Omental fat pad (tissue), 4 donors: ENCODE measurements around the gene DENND1A. TPM values are rescaled to one million over a fixed set of nuclear protein-coding genes. Genes with fewer than 3 reads are reported as not detected.

ENCODE experiments used
- ATAC-seq: fragments of 150-250 bp; one replicate; pipeline ENCODE4 v1.9.1; 2016; ENCODE audit warnings: mild to moderate bottlenecking, moderate library complexity; ENCODE audit not compliant: low FRiP score
- DNase-seq: peaks from one replicate; pipeline ENCODE4 v3.0.0-alpha.2; 2019; ENCODE audit warnings: low spot score
- total RNA-seq, 4 donors: library from RNA; depleted of rRNA; stranded (reverse); fragments of >200 nt; gene quantifications; one replicate each; pipeline ENCODE4 v1.1.0, GENCODE V29; 2016
- TF ChIP-seq, protein P1 (sequence below), 3 donors: fragments of 450-650 bp; IDR thresholded peaks; one replicate each; pipeline ENCODE4 v1.5.1; 2016 to 2017; ENCODE audit warnings: antibody characterized with exemption in 3 of 3, mild to moderate bottlenecking in 3 of 3, moderate library complexity in 2 of 3

The DENND1A gene
- total RNA-seq, 4 donors from 2014 or later = 15.2 to 22.8 (median 20.7) TPM

DNA sequence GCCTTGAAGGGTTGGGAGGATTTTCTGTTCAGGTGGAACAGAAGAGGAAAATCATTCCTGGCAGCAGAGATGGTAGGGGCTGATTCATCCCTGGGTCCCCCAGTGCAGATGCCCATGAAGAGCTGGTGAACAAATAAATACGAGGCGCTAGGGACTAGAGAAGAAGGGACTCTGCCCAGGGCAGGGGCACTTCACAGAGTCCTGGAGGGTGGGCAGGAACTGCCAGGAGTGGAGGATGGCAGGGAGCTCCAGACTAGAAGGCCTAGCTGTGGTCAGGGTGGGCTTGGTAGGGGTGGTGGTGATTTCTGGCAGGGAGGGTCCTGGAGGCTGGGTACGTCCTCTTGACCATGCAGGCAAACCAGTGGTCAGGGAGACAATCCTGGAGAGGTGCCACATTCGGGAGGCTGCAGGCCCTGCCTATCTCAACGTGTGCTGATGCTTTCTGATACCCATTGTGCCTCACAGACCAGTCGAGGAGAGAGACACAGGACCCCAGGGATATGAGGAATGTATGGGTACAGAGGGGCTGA lies 504.0 kb downstream of the DENND1A start:
- no peak for DNase-seq
- ATAC-seq = no peak
- TF ChIP-seq, protein P1, sequence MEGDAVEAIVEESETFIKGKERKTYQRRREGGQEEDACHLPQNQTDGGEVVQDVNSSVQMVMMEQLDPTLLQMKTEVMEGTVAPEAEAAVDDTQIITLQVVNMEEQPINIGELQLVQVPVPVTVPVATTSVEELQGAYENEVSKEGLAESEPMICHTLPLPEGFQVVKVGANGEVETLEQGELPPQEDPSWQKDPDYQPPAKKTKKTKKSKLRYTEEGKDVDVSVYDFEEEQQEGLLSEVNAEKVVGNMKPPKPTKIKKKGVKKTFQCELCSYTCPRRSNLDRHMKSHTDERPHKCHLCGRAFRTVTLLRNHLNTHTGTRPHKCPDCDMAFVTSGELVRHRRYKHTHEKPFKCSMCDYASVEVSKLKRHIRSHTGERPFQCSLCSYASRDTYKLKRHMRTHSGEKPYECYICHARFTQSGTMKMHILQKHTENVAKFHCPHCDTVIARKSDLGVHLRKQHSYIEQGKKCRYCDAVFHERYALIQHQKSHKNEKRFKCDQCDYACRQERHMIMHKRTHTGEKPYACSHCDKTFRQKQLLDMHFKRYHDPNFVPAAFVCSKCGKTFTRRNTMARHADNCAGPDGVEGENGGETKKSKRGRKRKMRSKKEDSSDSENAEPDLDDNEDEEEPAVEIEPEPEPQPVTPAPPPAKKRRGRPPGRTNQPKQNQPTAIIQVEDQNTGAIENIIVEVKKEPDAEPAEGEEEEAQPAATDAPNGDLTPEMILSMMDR (IDR thresholded peaks at IDR 0.05) = no peak

DNA sequence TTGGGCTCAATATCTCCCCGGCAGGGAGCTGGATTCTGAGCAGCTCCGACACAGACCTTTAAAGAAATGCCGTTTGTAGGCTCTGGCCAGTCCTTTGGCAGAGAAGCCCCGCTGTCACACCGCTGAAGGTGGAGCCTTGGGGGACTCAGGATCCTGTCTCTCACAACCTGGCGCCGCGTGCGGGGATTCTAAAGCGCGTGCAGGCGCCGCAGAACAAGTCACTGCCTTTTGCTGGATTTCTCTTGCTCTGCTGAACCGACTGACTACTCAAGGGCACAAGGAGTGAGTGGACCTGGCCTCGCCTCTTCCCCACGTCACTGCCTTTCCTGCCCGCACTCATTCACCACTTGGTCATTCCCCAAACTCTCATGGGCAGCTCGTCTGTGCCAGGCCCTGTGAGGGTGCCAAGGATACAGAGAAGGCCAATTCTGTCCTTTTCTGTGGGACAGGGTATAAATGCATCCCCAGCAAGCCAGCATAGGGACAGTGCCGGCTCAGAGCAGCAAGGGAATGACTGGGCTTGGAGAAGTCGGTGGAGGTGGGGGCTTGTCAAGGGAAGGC lies 504.6 kb downstream of the DENND1A start:
- ATAC-seq = no peak
- no peak for DNase-seq
- TF ChIP-seq, protein P1 (IDR thresholded peaks at IDR 0.05) = no peak

DNA sequence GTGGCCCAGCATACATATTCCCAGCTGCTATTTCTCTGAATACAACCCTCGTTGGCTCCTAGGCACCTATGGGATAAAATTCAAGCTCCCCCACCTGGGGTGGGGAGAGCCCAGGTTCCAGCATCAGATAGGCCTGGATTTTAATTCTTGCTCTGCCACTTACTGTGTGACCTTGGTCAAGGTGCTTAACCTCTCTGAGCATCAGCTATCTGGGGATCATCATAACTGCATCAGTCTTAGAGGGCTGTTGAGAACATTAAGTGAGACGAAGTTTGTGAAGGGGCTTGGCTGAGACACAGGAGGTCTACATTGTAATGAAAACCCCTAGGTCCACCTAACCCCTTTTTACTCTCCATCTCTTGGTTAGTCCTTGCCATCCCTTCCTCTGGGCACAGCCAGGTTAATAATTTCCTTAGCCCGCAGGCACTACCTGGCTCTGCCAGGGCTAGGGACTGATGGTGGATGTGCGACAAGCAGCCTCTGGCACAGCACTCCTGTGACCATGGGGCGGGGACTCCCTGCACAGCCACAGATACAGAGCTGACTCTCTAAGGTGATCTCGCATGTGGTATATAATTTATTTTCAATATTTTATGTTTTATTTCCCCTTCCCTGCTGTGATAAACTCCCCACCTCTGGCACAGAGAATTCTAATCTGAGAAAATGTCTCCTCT lies 505.2 kb downstream of the DENND1A start:
- TF ChIP-seq, protein P1 (IDR thresholded peaks at IDR 0.05) = no peak
- DNase-seq (no peak), ATAC-seq (no peak)

DNA sequence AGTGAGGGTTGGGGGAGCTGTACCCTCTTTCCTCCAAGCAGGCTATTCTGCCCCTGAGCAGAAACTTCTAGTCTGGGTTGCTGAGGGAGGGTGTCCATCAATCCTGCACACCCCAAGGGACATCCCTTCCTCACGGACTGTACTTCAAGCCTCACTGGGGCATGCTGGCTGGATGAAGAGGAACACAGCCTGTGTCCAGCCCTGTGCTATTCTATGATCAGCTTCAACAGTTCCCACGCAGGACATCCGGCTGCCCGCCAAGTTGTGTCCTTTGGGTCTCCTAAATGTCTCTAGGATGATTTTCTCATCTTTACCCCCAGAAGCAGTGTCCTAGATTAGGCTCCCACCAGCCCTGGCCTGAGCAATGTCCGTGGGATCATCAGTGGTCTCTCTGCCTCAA lies 505.8 kb downstream of the DENND1A start:
- ATAC-seq = no peak
- no peak for DNase-seq
- TF ChIP-seq, protein P1 (IDR thresholded peaks at IDR 0.05) = no peak

DNA sequence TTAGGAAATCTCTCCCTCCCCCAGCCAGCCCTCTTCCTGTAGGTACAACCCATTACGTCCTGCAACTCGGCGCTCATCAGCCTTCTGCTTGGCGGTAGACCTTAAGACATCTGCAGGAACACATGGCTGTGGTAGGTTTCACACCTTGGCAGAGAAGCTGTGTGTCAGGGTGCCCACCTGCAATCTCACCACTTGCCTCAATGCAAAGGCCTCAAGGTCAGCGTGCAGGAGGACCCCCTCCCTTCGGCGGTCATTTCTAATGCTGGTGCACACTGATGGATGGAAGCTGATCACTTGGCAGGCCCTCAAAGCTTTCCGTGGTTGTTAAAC lies 506.6 kb downstream of the DENND1A start:
- TF ChIP-seq, protein P1 (IDR thresholded peaks at IDR 0.05) = no peak
- ATAC-seq = no peak
- no peak for DNase-seq

DNA sequence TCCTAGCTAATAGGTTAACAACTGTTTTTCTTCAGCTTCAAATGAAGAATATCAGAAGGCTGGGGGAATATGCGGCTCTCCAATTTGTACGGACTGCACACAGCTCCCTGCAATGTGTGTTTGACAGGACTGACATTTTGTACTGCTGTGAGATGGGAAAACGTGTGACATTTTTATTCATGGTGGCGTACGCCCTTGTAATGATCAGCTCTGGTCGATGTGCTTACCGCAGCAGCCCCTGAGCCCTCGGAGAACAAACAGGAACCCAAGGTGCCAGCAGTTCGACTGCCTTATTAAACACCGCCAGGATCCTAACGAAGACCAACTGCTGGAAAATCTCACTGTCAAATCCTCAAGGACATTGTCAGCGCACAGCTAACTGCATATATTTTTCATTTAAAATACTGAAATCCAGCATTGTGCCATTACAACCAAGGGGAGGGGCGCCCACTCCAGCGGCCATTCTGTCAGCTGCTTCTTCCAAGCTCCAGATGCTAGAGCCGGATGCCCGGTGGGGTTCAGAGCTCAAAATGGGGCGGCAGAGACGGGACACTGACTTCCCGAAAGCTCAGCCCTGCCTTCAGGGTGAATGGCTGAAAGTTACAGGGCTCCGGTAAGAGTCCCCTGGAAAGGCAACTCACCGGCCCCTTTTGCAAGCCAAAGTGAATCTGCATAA lies 507.2 kb downstream of the DENND1A start:
- TF ChIP-seq, protein P1 (IDR thresholded peaks at IDR 0.05) = no peak
- DNase-seq = no peak
- ATAC-seq = no peak
